ENCODE measurements around the gene BMP7.
A peak's percentile ranks its signal among the peaks of the same experiment; 100 is the strongest.

Gene BMP7

DNA sequence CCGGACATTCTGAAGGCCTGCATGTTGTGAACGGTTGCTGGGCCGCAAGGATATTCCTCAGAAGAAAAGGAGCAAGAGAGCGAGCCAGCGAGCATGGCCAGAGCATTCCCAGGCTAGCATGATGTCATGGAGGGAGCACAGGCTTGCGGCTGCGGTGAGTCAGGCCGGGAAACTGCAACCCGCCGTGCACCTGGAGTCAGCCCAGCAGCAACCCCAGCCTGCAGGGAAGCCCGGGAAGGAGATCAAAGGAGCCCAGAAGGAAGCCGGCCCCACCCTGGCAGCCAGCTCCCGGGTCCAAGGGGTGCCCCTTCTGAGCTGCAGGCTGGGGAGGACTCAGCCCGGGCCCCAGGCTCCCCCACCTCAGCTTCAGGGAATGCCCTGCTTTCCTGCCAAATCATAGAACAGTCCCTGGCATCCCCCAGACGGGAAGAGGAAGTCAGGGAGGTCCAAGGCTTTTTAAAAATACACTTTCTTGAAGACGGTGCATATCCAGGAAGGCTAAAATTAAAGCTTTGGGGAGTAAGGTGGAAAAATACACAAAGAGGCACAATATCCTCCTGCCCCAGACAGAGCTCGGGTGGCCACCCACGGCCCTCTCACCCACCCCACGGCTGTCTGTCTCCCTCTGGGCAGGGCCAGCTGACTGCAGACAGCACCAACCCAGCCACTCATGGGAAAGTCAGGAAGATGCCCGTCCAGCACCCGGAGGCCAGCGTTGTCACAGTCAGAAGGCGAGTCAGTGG is 53.7 kb downstream of the BMP7 start (continued):
- TF ChIP-seq, protein P1, sequence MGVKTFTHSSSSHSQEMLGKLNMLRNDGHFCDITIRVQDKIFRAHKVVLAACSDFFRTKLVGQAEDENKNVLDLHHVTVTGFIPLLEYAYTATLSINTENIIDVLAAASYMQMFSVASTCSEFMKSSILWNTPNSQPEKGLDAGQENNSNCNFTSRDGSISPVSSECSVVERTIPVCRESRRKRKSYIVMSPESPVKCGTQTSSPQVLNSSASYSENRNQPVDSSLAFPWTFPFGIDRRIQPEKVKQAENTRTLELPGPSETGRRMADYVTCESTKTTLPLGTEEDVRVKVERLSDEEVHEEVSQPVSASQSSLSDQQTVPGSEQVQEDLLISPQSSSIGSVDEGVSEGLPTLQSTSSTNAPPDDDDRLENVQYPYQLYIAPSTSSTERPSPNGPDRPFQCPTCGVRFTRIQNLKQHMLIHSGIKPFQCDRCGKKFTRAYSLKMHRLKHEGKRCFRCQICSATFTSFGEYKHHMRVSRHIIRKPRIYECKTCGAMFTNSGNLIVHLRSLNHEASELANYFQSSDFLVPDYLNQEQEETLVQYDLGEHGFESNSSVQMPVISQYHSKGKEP (tag by site-specific recombination; IDR thresholded peaks at IDR 0.05): peak; percentile 87
- TF ChIP-seq ZNF133 (tag by site-specific recombination; IDR thresholded peaks at IDR 0.05) (no peak), ZNF626 (tag by site-specific recombination; IDR thresholded peaks at IDR 0.05) (no peak), ZNF610 (tag by site-specific recombination; IDR thresholded peaks at IDR 0.05; ENCODE audit: borderline replicate concordance) (no peak), GLIS2 (tag by site-specific recombination; IDR thresholded peaks at IDR 0.05) (peak; percentile 74), KLF8 (tag by site-specific recombination; IDR thresholded peaks at IDR 0.05) (no peak), ZNF785 (tag by site-specific recombination; IDR thresholded peaks at IDR 0.05) (no peak), SETDB1 (IDR thresholded peaks at IDR 0.05; ENCODE audit: insufficient read length, low read length) (no peak), ZBTB20 (tag by site-specific recombination; IDR thresholded peaks at IDR 0.05) (peak; percentile 73; the same call in 1 of the 2 replicates), ZNF146 (tag by site-specific recombination; IDR thresholded peaks at IDR 0.05) (no peak), ZNF37A (tag by site-specific recombination; IDR thresholded peaks at IDR 0.05) (no peak), ZNF184 (tag by site-specific recombination; IDR thresholded peaks at IDR 0.05) (no peak), ZNF747 (tag by site-specific recombination; IDR thresholded peaks at IDR 0.05) (no peak), ZNF571 (tag by site-specific recombination; IDR thresholded peaks at IDR 0.05) (no peak), GLIS1 (tag by site-specific recombination; IDR thresholded peaks at IDR 0.05) (peak; percentile 70), ZBTB8A (tag by site-specific recombination; IDR thresholded peaks at IDR 0.05) (peak; percentile 63), ZFP69B (tag by site-specific recombination; IDR thresholded peaks at IDR 0.05) (peak; percentile 66)
- TF ChIP-seq, protein P2, sequence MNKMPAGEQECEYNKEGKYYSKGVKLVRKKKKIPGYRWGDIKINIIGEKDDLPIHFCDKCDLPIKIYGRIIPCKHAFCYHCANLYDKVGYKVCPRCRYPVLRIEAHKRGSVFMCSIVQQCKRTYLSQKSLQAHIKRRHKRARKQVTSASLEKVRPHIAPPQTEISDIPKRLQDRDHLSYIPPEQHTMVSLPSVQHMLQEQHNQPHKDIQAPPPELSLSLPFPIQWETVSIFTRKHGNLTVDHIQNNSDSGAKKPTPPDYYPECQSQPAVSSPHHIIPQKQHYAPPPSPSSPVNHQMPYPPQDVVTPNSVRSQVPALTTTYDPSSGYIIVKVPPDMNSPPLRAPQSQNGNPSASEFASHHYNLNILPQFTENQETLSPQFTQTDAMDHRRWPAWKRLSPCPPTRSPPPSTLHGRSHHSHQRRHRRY (tag by site-specific recombination; IDR thresholded peaks at IDR 0.05): no peak
- TF ChIP-seq, protein P3, sequence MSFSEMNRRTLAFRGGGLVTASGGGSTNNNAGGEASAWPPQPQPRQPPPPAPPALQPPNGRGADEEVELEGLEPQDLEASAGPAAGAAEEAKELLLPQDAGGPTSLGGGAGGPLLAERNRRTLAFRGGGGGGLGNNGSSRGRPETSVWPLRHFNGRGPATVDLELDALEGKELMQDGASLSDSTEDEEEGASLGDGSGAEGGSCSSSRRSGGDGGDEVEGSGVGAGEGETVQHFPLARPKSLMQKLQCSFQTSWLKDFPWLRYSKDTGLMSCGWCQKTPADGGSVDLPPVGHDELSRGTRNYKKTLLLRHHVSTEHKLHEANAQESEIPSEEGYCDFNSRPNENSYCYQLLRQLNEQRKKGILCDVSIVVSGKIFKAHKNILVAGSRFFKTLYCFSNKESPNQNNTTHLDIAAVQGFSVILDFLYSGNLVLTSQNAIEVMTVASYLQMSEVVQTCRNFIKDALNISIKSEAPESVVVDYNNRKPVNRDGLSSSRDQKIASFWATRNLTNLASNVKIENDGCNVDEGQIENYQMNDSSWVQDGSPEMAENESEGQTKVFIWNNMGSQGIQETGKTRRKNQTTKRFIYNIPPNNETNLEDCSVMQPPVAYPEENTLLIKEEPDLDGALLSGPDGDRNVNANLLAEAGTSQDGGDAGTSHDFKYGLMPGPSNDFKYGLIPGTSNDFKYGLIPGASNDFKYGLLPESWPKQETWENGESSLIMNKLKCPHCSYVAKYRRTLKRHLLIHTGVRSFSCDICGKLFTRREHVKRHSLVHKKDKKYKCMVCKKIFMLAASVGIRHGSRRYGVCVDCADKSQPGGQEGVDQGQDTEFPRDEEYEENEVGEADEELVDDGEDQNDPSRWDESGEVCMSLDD (tag by site-specific recombination; IDR thresholded peaks at IDR 0.05): no peak
- TF ChIP-seq, protein P4, sequence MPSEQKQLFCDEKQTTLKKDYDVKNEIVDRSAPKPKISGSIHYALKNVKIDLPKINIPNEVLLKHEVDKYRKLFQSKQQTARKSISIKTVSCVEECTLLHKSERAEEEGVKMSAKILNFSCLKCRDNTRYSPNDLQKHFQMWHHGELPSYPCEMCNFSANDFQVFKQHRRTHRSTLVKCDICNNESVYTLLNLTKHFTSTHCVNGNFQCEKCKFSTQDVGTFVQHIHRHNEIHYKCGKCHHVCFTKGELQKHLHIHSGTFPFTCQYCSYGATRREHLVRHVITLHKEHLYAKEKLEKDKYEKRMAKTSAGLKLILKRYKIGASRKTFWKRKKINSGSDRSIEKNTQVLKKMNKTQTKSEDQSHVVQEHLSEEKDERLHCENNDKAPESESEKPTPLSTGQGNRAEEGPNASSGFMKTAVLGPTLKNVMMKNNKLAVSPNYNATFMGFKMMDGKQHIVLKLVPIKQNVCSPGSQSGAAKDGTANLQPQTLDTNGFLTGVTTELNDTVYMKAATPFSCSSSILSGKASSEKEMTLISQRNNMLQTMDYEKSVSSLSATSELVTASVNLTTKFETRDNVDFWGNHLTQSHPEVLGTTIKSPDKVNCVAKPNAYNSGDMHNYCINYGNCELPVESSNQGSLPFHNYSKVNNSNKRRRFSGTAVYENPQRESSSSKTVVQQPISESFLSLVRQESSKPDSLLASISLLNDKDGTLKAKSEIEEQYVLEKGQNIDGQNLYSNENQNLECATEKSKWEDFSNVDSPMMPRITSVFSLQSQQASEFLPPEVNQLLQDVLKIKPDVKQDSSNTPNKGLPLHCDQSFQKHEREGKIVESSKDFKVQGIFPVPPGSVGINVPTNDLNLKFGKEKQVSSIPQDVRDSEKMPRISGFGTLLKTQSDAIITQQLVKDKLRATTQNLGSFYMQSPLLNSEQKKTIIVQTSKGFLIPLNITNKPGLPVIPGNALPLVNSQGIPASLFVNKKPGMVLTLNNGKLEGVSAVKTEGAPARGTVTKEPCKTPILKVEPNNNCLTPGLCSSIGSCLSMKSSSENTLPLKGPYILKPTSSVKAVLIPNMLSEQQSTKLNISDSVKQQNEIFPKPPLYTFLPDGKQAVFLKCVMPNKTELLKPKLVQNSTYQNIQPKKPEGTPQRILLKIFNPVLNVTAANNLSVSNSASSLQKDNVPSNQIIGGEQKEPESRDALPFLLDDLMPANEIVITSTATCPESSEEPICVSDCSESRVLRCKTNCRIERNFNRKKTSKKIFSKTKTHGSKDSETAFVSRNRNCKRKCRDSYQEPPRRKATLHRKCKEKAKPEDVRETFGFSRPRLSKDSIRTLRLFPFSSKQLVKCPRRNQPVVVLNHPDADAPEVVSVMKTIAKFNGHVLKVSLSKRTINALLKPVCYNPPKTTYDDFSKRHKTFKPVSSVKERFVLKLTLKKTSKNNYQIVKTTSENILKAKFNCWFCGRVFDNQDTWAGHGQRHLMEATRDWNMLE (tag by site-specific recombination; conservative IDR thresholded peaks at IDR 0.05; ENCODE audit: low read depth): no peak
- TF ChIP-seq, protein P5, sequence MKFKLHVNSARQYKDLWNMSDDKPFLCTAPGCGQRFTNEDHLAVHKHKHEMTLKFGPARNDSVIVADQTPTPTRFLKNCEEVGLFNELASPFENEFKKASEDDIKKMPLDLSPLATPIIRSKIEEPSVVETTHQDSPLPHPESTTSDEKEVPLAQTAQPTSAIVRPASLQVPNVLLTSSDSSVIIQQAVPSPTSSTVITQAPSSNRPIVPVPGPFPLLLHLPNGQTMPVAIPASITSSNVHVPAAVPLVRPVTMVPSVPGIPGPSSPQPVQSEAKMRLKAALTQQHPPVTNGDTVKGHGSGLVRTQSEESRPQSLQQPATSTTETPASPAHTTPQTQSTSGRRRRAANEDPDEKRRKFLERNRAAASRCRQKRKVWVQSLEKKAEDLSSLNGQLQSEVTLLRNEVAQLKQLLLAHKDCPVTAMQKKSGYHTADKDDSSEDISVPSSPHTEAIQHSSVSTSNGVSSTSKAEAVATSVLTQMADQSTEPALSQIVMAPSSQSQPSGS (tag by site-specific recombination; IDR thresholded peaks at IDR 0.05; ENCODE audit: low read depth): peak; percentile 79
- TF ChIP-seq, protein P6, sequence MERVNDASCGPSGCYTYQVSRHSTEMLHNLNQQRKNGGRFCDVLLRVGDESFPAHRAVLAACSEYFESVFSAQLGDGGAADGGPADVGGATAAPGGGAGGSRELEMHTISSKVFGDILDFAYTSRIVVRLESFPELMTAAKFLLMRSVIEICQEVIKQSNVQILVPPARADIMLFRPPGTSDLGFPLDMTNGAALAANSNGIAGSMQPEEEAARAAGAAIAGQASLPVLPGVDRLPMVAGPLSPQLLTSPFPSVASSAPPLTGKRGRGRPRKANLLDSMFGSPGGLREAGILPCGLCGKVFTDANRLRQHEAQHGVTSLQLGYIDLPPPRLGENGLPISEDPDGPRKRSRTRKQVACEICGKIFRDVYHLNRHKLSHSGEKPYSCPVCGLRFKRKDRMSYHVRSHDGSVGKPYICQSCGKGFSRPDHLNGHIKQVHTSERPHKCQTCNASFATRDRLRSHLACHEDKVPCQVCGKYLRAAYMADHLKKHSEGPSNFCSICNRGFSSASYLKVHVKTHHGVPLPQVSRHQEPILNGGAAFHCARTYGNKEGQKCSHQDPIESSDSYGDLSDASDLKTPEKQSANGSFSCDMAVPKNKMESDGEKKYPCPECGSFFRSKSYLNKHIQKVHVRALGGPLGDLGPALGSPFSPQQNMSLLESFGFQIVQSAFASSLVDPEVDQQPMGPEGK (tag by site-specific recombination; IDR thresholded peaks at IDR 0.05): peak; percentile 52; the same call in 1 of the 2 replicates
- TF ChIP-seq, protein P7, sequence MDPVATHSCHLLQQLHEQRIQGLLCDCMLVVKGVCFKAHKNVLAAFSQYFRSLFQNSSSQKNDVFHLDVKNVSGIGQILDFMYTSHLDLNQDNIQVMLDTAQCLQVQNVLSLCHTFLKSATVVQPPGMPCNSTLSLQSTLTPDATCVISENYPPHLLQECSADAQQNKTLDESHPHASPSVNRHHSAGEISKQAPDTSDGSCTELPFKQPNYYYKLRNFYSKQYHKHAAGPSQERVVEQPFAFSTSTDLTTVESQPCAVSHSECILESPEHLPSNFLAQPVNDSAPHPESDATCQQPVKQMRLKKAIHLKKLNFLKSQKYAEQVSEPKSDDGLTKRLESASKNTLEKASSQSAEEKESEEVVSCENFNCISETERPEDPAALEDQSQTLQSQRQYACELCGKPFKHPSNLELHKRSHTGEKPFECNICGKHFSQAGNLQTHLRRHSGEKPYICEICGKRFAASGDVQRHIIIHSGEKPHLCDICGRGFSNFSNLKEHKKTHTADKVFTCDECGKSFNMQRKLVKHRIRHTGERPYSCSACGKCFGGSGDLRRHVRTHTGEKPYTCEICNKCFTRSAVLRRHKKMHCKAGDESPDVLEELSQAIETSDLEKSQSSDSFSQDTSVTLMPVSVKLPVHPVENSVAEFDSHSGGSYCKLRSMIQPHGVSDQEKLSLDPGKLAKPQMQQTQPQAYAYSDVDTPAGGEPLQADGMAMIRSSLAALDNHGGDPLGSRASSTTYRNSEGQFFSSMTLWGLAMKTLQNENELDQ (tag by site-specific recombination; IDR thresholded peaks at IDR 0.05; ENCODE audit: low read depth): no peak
